Fibroblast of lung (primary cell): ENCODE data around the gene MKRN2.

Experiments used
- EZH2 ChIP-seq: IDR thresholded peaks from 2 replicates; pipeline ENCODE4 v1.5.1; 2012; ENCODE audit warnings: low read length, control low read depth, mild to moderate bottlenecking; ENCODE audit errors: missing control alignments
- TF ChIP-seq, protein P1 (sequence below), 2 donors: IDR thresholded peaks in 1 of 2; conservative IDR thresholded peaks in 1 of 2; 1 replicate in 1 of 2; 2 replicates in 1 of 2; pipeline ENCODE4 v1.5.1; 2011 to 2012; ENCODE audit warnings: low read length in 2 of 2, control low read depth in 1 of 2, inconsistent platforms in 1 of 2, low read depth in 1 of 2, mild to moderate bottlenecking in 1 of 2

GRCh38 chr3:12628813-12629212 is 71.9 kb downstream of the MKRN2 start:
- TF ChIP-seq, protein P1, sequence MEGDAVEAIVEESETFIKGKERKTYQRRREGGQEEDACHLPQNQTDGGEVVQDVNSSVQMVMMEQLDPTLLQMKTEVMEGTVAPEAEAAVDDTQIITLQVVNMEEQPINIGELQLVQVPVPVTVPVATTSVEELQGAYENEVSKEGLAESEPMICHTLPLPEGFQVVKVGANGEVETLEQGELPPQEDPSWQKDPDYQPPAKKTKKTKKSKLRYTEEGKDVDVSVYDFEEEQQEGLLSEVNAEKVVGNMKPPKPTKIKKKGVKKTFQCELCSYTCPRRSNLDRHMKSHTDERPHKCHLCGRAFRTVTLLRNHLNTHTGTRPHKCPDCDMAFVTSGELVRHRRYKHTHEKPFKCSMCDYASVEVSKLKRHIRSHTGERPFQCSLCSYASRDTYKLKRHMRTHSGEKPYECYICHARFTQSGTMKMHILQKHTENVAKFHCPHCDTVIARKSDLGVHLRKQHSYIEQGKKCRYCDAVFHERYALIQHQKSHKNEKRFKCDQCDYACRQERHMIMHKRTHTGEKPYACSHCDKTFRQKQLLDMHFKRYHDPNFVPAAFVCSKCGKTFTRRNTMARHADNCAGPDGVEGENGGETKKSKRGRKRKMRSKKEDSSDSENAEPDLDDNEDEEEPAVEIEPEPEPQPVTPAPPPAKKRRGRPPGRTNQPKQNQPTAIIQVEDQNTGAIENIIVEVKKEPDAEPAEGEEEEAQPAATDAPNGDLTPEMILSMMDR (conservative IDR thresholded peaks at IDR 0.05 in 1 of 2, IDR thresholded peaks at IDR 0.05 in 1 of 2; ENCODE audit: low read depth in 1 of 2, low read length in 2 of 2), result no peak
- TF ChIP-seq EZH2, result no peak
